Esophagus squamous epithelium (tissue), 5 donors: ENCODE data around the gene P3R3URF. TPM values are rescaled to one million over a fixed set of nuclear protein-coding genes. Genes with fewer than 3 reads are reported as not detected.

ENCODE experiments used
- DNase-seq: peaks from one replicate; lab custom pipeline; 2025; lab: John Stamatoyannopoulos, UW
- H3K27ac ChIP-seq, 4 donors: fragments of 200-600 bp; sonication (generic); one replicate each; pipeline ENCODE4 v1.5.1; 2016 to 2019; ENCODE audit warnings: mild to moderate bottlenecking in 1 of 4
- H3K27me3 ChIP-seq, 4 donors: fragments of 200-600 bp; sonication (generic); 1 replicate in 3 of 4; 2 replicates in 1 of 4; pipeline versions ENCODE4 v1.5.1 to v1.6.0; 2017 to 2021; ENCODE audit warnings: antibody characterized with exemption in 1 of 4
- H3K36me3 ChIP-seq, 3 donors: fragments of 200-600 bp; sonication (generic); one replicate each; pipeline ENCODE4 v1.5.1; 2016 to 2019
- H3K4me1 ChIP-seq, 3 donors: fragments of 200-600 bp; sonication (generic); one replicate each; pipeline ENCODE4 v1.5.1; 2017 to 2019
- H3K4me3 ChIP-seq, 4 donors: fragments of 200-600 bp; sonication (generic); 1 replicate in 3 of 4; 2 replicates in 1 of 4; pipeline ENCODE4 v1.5.1; 2016 to 2019; ENCODE audit warnings: mild to moderate bottlenecking in 2 of 4, moderate library complexity in 1 of 4
- H3K9me3 ChIP-seq, 3 donors: fragments of 200-600 bp; sonication (generic); one replicate each; pipeline ENCODE4 v1.5.1; 2016 to 2019
- CTCF ChIP-seq, 6 experiments: fragments of 450-650 bp in 4 of 6; fragments of 200-600 bp in 2 of 6; sonication (generic) in 2 of 6; IDR thresholded peaks; one replicate each; pipeline ENCODE4 v1.5.1; 2016 to 2019; ENCODE audit warnings: antibody characterized with exemption in 6 of 6, mild to moderate bottlenecking in 4 of 6, moderate library complexity in 4 of 6
- POLR2A ChIP-seq, 4 donors: fragments of 450-650 bp; IDR thresholded peaks; one replicate each; pipeline ENCODE4 v1.6.1; 2017; ENCODE audit warnings: antibody characterized with exemption in 4 of 4, mild to moderate bottlenecking in 4 of 4, moderate library complexity in 3 of 4
- WGBS, 2 donors: methylation state at CpG; one replicate each; pipeline ENCODE4 v1.1.5; 2018; 5-methylcytosine and 5-hydroxymethylcytosine counted together
- intact Hi-C: fragments of 100-400 bp; cut with DNase I; formaldehyde crosslinking; loops from one replicate; pipeline ENCODE4 v1.15.0; 2022
- total RNA-seq, 4 donors: library from RNA; depleted of rRNA; stranded (reverse); fragments of >200 nt; gene quantifications; one replicate each; pipeline ENCODE4 v1.1.0, GENCODE V29; 2016
- donor health status: DM: yes; HTN: yes; CAD: no.

P3R3URF gene
- total RNA-seq, 4 donors from 2014 or later = not detected

GRCh38 chr1:46158312-46159281, 17.7 kb downstream of the P3R3URF start:
- Histone ChIP-seq H3K4me3 (no peak overlapping the region), H3K9me3 (no peaks in the 10 kb centered on the region), H3K27ac (no peak overlapping the region), H3K27me3 (no peaks in the 10 kb centered on the region), H3K36me3 (no peaks in the 10 kb centered on the region), H3K4me1 (no peaks in the 10 kb centered on the region)
- intact Hi-C loops = no loop called here
- 81 to 85% methylated on average over 13 of the region's 13 CpGs for WGBS, 2 donors
- TF ChIP-seq CTCF (IDR thresholded peaks at IDR 0.05) = no peak
- no peak for TF ChIP-seq POLR2A (IDR thresholded peaks at IDR 0.05)
- no peak for DNase-seq

GRCh38 chr1:46157916-46158311, 18.4 kb downstream of the P3R3URF start:
- 96 to 100% methylated on average over 1 of the region's 1 CpG for WGBS, 2 donors
- no peak for DNase-seq
- intact Hi-C loops = no loop called here
- Histone ChIP-seq H3K36me3 (no peaks in the 10 kb centered on the region), H3K9me3 (no peaks in the 10 kb centered on the region), H3K27ac (no peak overlapping the region), H3K4me3 (no peak overlapping the region), H3K4me1 (no peaks in the 10 kb centered on the region), H3K27me3 (no peaks in the 10 kb centered on the region)
- TF ChIP-seq POLR2A (IDR thresholded peaks at IDR 0.05) = no peak
- no peak for TF ChIP-seq CTCF (IDR thresholded peaks at IDR 0.05)

- H3K4me1 ChIP-seq = no peaks in the 10 kb centered on the region
- WGBS, 2 donors = 89 to 96% methylated on average over 1 of the region's 1 CpG
- no peaks in the 10 kb centered on the region for H3K9me3 ChIP-seq
- intact Hi-C loops = no loop called here
- DNase-seq = no peak
- TF ChIP-seq CTCF (IDR thresholded peaks at IDR 0.05) (no peak), POLR2A (IDR thresholded peaks at IDR 0.05) (no peak)
- H3K4me3 ChIP-seq = no peak overlapping the region
- no peaks in the 10 kb centered on the region for H3K27me3 ChIP-seq
- H3K36me3 ChIP-seq = no peaks in the 10 kb centered on the region
- H3K27ac ChIP-seq = no peak overlapping the region
Measured at GRCh38 chr1:46153732-46154131, 22.6 kb downstream of the P3R3URF start.

GRCh38 chr1:46153228-46153627, 23.1 kb downstream of the P3R3URF start:
- H3K27me3 ChIP-seq = no peaks in the 10 kb centered on the region
- H3K36me3 ChIP-seq = no peaks in the 10 kb centered on the region
- H3K4me3 ChIP-seq = no peak overlapping the region
- WGBS, 2 donors = 89 to 94% methylated on average over 1 of the region's 1 CpG
- intact Hi-C loops = no loop called here
- no peaks in the 10 kb centered on the region for H3K9me3 ChIP-seq
- H3K4me1 ChIP-seq = no peaks in the 10 kb centered on the region
- H3K27ac ChIP-seq = no peak overlapping the region
- no peak for DNase-seq
- TF ChIP-seq POLR2A (IDR thresholded peaks at IDR 0.05) (no peak), CTCF (IDR thresholded peaks at IDR 0.05) (no peak)

GRCh38 chr1:46152016-46152415, 24.3 kb downstream of the P3R3URF start:
- intact Hi-C loops = no loop called here
- WGBS, 2 donors = 72 to 86% methylated on average over 3 of the region's 3 CpGs
- no peaks in the 10 kb centered on the region for H3K27me3 ChIP-seq
- H3K9me3 ChIP-seq = no peaks in the 10 kb centered on the region
- DNase-seq = no peak
- H3K36me3 ChIP-seq = no peaks in the 10 kb centered on the region
- H3K27ac ChIP-seq = no peak overlapping the region
- no peaks in the 10 kb centered on the region for H3K4me1 ChIP-seq
- H3K4me3 ChIP-seq = no peak overlapping the region
- TF ChIP-seq CTCF (IDR thresholded peaks at IDR 0.05) (no peak), POLR2A (IDR thresholded peaks at IDR 0.05) (no peak)
